Activated CD8-positive, alpha-beta T cell treated with anti-CD3 and anti-CD28 coated beads, Interleukin-2, amount 10 ng/mL, durations not matched to agents 7 days and 5 days (primary cell): Measurements from ENCODE around the gene WDFY4. TPM values are rescaled to one million over a fixed set of nuclear protein-coding genes. Genes with fewer than 3 reads are reported as not detected.

Source experiments
- ATAC-seq: fragments of 150-1000 bp; cut with Tn5 transposase; one replicate; pipeline ENCODE4 v1.10.0; 2021; ENCODE audit warnings: moderate library complexity
- CTCF ChIA-PET: fragments of 350-600 bp; sonication (Branson Sonifier 250); formaldehyde crosslinking; loops from one replicate; lab custom pipeline; 2021; ENCODE audit warnings: antibody characterized with exemption; lab: Charles Lee
- POLR2A ChIA-PET: fragments of 350-600 bp; sonication (Branson Sonifier 250); formaldehyde crosslinking; loops from one replicate; lab custom pipeline; 2021; ENCODE audit warnings: antibody characterized with exemption; lab: Charles Lee
- DNase-seq: peaks from one replicate; pipeline ENCODE4 v3.0.0-alpha.2; 2020
- H3K27ac Mint-ChIP-seq: one replicate; pipeline ENCODE4 v1.8.0; 2021; ENCODE audit warnings: mild to moderate bottlenecking, mixed read lengths
- H3K27me3 Mint-ChIP-seq: one replicate; pipeline ENCODE4 v1.8.0; 2021; ENCODE audit warnings: low read depth, mixed read lengths
- H3K36me3 Mint-ChIP-seq: one replicate; pipeline ENCODE4 v1.8.0; 2021; ENCODE audit warnings: low read depth, mixed read lengths
- H3K4me1 Mint-ChIP-seq: one replicate; pipeline ENCODE4 v1.8.0; 2021; ENCODE audit warnings: low read depth, mixed read lengths
- H3K4me3 Mint-ChIP-seq: one replicate; pipeline ENCODE4 v1.8.0; 2021; ENCODE audit warnings: mild to moderate bottlenecking, mixed read lengths
- H3K9me3 Mint-ChIP-seq: one replicate; pipeline ENCODE4 v1.8.0; 2022; ENCODE audit warnings: mixed read lengths; ENCODE audit not compliant: insufficient read depth
- total RNA-seq, 2 experiments: library from RNA; stranded (reverse); gene quantifications; one replicate each; pipeline ENCODE4 v1.2.3, GENCODE V29; 2021

Gene WDFY4
- total RNA-seq, 2 experiments from 2014 or later = 0.16 to 0.37 TPM

- POLR2A ChIA-PET = no interaction called here
- H3K9me3 Mint-ChIP-seq = no peaks in the 10 kb centered on the region
- H3K4me1 Mint-ChIP-seq = no peaks in the 10 kb centered on the region
- DNase-seq (no peak), ATAC-seq (no peak)
- peaks cover 12% of the 10 kb centered on the region for H3K27me3 Mint-ChIP-seq
- H3K4me3 Mint-ChIP-seq = no peak overlapping the region
- CTCF ChIA-PET = no interaction called here
- no peak overlapping the region for H3K27ac Mint-ChIP-seq
- H3K36me3 Mint-ChIP-seq = no peaks in the 10 kb centered on the region
Measured at GRCh38 chr10:48958598-48959190, 274.0 kb downstream of the WDFY4 start.

DNA sequence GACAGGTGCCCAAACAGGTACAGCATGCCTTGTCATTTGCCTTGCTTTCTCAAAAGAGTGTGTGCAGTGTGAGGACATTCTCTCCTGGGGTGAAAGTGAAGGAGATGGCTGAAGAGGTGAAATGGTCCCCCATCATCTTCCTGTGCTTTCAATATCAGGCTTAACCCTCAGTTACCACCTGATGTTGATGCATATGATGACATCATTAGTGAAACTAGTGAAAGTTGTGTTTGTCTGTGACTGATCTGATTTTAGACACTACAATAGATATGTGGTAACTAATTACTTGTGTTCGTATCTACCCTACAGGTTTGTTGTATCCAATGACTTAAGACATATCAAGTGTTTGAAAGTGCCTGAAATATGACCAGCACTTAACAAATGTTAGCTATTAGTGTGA is 279.4 kb downstream of the WDFY4 start:
- ChIA-PET CTCF (no interaction called here), POLR2A (no interaction called here)
- ATAC-seq (no peak), DNase-seq (no peak)
- Mint-ChIP-seq H3K27me3 (peaks cover 13% of the 10 kb centered on the region), H3K27ac (no peak overlapping the region), H3K4me1 (no peaks in the 10 kb centered on the region), H3K4me3 (no peak overlapping the region), H3K36me3 (no peaks in the 10 kb centered on the region), H3K9me3 (no peaks in the 10 kb centered on the region)

- H3K27me3 Mint-ChIP-seq = peaks cover 12% of the 10 kb centered on the region
- no peak for DNase-seq
- H3K27ac Mint-ChIP-seq = no peak overlapping the region
- POLR2A ChIA-PET = no interaction called here
- H3K4me3 Mint-ChIP-seq = no peak overlapping the region
- H3K4me1 Mint-ChIP-seq = peaks cover 1% of the 10 kb centered on the region
- CTCF ChIA-PET = no interaction called here
- H3K36me3 Mint-ChIP-seq = no peaks in the 10 kb centered on the region
- H3K9me3 Mint-ChIP-seq = no peaks in the 10 kb centered on the region
- no peak for ATAC-seq
Measured at GRCh38 chr10:48965460-48965859, 280.8 kb downstream of the WDFY4 start.

- Mint-ChIP-seq H3K27me3 (peaks cover 10% of the 10 kb centered on the region), H3K4me1 (peaks cover 8% of the 10 kb centered on the region), H3K27ac (no peak overlapping the region), H3K9me3 (no peaks in the 10 kb centered on the region), H3K4me3 (no peak overlapping the region), H3K36me3 (no peaks in the 10 kb centered on the region)
- ChIA-PET CTCF (no interaction called here), POLR2A (no interaction called here)
- DNase-seq = no peak
- no peak for ATAC-seq
Measured at GRCh38 chr10:48968036-48968435, 283.4 kb downstream of the WDFY4 start.

DNA sequence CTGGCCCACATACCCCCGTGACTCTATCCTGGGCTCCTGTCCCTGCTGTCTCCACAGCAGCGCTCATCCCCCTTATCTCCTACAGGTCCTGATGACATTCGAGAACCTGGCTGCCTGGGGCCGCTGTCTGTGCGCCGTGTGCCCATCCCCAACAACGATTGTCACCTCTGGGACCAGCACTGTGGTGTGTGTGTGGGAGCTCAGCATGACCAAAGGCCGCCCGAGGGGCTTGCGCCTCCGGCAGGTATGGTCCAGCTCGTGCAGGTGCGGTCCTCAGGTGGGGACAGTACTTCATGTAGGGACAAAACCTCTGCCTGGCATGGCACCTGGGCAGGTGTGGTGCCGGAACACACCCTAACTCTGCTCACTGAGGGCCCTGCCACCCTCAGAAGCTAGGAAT is 285.4 kb downstream of the WDFY4 start:
- no peaks in the 10 kb centered on the region for H3K36me3 Mint-ChIP-seq
- H3K27me3 Mint-ChIP-seq = peaks cover 10% of the 10 kb centered on the region
- ATAC-seq = no peak
- H3K4me3 Mint-ChIP-seq = no peak overlapping the region
- H3K9me3 Mint-ChIP-seq = no peaks in the 10 kb centered on the region
- H3K27ac Mint-ChIP-seq = no peak overlapping the region
- no peak for DNase-seq
- ChIA-PET CTCF (no interaction called here), POLR2A (no interaction called here)
- peaks cover 8% of the 10 kb centered on the region for H3K4me1 Mint-ChIP-seq

GRCh38 chr10:48970654-48971053 is 286.0 kb downstream of the WDFY4 start:
- ChIA-PET POLR2A (no interaction called here), CTCF (no interaction called here)
- Mint-ChIP-seq H3K4me3 (no peak overlapping the region), H3K9me3 (no peaks in the 10 kb centered on the region), H3K4me1 (peaks cover 8% of the 10 kb centered on the region), H3K36me3 (no peaks in the 10 kb centered on the region), H3K27me3 (peaks cover 12% of the 10 kb centered on the region), H3K27ac (no peak overlapping the region)
- ATAC-seq = no peak
- peak; percentile 22 for DNase-seq

DNA sequence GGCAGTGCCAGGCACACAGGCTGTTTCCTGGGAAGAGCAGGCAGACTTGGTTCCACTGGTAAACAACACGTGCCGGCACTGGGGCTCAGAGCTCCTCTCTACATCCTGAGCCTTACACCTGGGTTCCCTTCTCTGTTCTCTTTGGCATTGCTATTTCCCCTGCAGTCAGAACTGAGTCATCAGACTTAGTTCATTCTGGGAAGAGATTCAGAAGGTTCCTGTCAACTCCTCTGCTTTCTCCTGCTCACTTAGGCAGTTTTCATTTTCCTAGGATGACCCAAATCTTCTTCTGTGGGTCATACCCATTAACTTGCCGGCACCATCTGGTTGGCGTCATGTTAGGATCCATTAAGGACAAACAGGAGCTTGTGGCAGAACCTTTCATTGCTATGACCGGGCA is 288.4 kb downstream of the WDFY4 start:
- Mint-ChIP-seq H3K9me3 (no peaks in the 10 kb centered on the region), H3K4me1 (peaks cover 8% of the 10 kb centered on the region), H3K4me3 (no peak overlapping the region), H3K36me3 (no peaks in the 10 kb centered on the region), H3K27me3 (peaks cover 10% of the 10 kb centered on the region), H3K27ac (no peak overlapping the region)
- ATAC-seq = no peak
- no peak for DNase-seq
- CTCF ChIA-PET = no interaction called here
- POLR2A ChIA-PET = no interaction called here

- peaks cover 8% of the 10 kb centered on the region for H3K4me1 Mint-ChIP-seq
- H3K4me3 Mint-ChIP-seq = no peak overlapping the region
- H3K9me3 Mint-ChIP-seq = no peaks in the 10 kb centered on the region
- ChIA-PET CTCF (no interaction called here), POLR2A (no interaction called here)
- peaks cover 10% of the 10 kb centered on the region for H3K27me3 Mint-ChIP-seq
- ATAC-seq (no peak), DNase-seq (no peak)
- no peak overlapping the region for H3K27ac Mint-ChIP-seq
- no peaks in the 10 kb centered on the region for H3K36me3 Mint-ChIP-seq
Measured at GRCh38 chr10:48974510-48975156, 290.0 kb downstream of the WDFY4 start.

DNA sequence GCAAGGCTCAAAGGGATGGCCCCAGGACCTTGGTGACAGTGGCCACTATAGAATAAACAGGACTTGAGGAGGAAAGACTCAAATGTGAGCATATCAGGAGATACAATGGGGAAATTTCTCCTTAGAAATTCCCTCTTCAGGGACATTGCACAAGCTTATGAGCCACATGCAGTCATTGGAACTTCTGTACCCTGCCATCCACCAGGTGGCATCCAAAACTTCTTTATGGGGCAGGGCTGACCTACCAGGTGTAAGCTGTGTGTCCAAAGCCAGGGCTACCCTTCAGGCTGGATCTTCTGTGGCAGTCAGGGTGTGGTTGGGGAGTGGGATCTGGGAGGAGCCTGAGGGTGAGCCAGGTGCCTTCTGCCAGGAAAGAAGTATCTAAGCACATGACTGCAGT is 291.5 kb downstream of the WDFY4 start:
- CTCF ChIA-PET = interaction anchor here (1.3 kb wide), 1 partner anchor 188 kb away, joined by 6 read pairs; no protein-coding TSS in a partner anchor
- POLR2A ChIA-PET = no interaction called here
- Mint-ChIP-seq H3K27ac (no peak overlapping the region), H3K4me3 (no peak overlapping the region), H3K4me1 (no peaks in the 10 kb centered on the region), H3K36me3 (no peaks in the 10 kb centered on the region), H3K27me3 (peaks cover 10% of the 10 kb centered on the region), H3K9me3 (no peaks in the 10 kb centered on the region)
- ATAC-seq (no peak), DNase-seq (no peak)

- H3K9me3 Mint-ChIP-seq = no peaks in the 10 kb centered on the region
- POLR2A ChIA-PET = no interaction called here
- no peaks in the 10 kb centered on the region for H3K4me1 Mint-ChIP-seq
- no peak for ATAC-seq
- peaks cover 3% of the 10 kb centered on the region for H3K27me3 Mint-ChIP-seq
- H3K36me3 Mint-ChIP-seq = no peaks in the 10 kb centered on the region
- no peak overlapping the region for H3K4me3 Mint-ChIP-seq
- no peak overlapping the region for H3K27ac Mint-ChIP-seq
- no peak for DNase-seq
- CTCF ChIA-PET = interaction anchor here (1.1 kb wide), 1 partner anchor 320 kb away, joined by 4 read pairs; no protein-coding TSS in a partner anchor
Measured at GRCh38 chr10:48978318-48978717, 293.6 kb downstream of the WDFY4 start.

GRCh38 chr10:48981310-48981907 is 296.7 kb downstream of the WDFY4 start:
- CTCF ChIA-PET = interaction anchor here (1.5 kb wide), 1 partner anchor 183 kb away, joined by 5 read pairs; no protein-coding TSS in a partner anchor
- Mint-ChIP-seq H3K4me3 (no peak overlapping the region), H3K27me3 (no peaks in the 10 kb centered on the region), H3K4me1 (no peaks in the 10 kb centered on the region), H3K9me3 (no peaks in the 10 kb centered on the region), H3K36me3 (no peaks in the 10 kb centered on the region), H3K27ac (no peak overlapping the region)
- DNase-seq = peak; percentile 60
- ATAC-seq = peak; percentile 71
- POLR2A ChIA-PET = no interaction called here

- no peaks in the 10 kb centered on the region for H3K36me3 Mint-ChIP-seq
- no peaks in the 10 kb centered on the region for H3K27me3 Mint-ChIP-seq
- DNase-seq (no peak), ATAC-seq (no peak)
- H3K27ac Mint-ChIP-seq = no peak overlapping the region
- H3K9me3 Mint-ChIP-seq = no peaks in the 10 kb centered on the region
- POLR2A ChIA-PET = no interaction called here
- H3K4me3 Mint-ChIP-seq = no peak overlapping the region
- H3K4me1 Mint-ChIP-seq = no peaks in the 10 kb centered on the region
- CTCF ChIA-PET = interaction anchor here (1.5 kb wide), 1 partner anchor 181 kb away, joined by 5 read pairs; no protein-coding TSS in a partner anchor
Measured at GRCh38 chr10:48982584-48982983, 297.9 kb downstream of the WDFY4 start.
